Neural cell (in vitro differentiated cells): ENCODE data around the gene LIF. TPM values are rescaled to one million over a fixed set of nuclear protein-coding genes. Genes with fewer than 3 reads are reported as not detected.

Experiments
- H2AFZ ChIP-seq: fragments of 200-600, 300-800 bp; sonication (generic), shearing (Covaris generic); 2 replicates; pipeline ENCODE4 v1.6.0; 2014; ENCODE audit warnings: low read depth, mild to moderate bottlenecking, antibody characterized with exemption, low read length, moderate library complexity
- H3F3A ChIP-seq: fragments of 200-600 bp; shearing (Covaris generic); 2 replicates; pipeline ENCODE4 v1.6.1; 2016; ENCODE audit warnings: mild to moderate bottlenecking, moderate library complexity, mixed read lengths, antibody characterized with exemption, low read length; ENCODE audit not compliant: insufficient read depth, poor library complexity, severe bottlenecking
- H3K27ac ChIP-seq: fragments of 200-600, 300-800 bp; sonication (generic), shearing (Covaris generic); 2 replicates; pipeline ENCODE4 v1.5.1; 2014; ENCODE audit warnings: mild to moderate bottlenecking, low read length, moderate library complexity
- H3K27me3 ChIP-seq: fragments of 300-800, 200-600 bp; sonication (generic), shearing (Covaris generic); 2 replicates; pipeline ENCODE4 v1.6.0; 2014; ENCODE audit warnings: mild to moderate bottlenecking, low read depth, low read length, moderate library complexity; ENCODE audit not compliant: insufficient read depth
- H3K36me3 ChIP-seq: fragments of 300-800, 200-600 bp; sonication (generic), shearing (Covaris generic); 2 replicates; pipeline ENCODE4 v1.5.1; 2014; ENCODE audit warnings: mild to moderate bottlenecking, antibody characterized with exemption, low read length, moderate library complexity; ENCODE audit not compliant: insufficient read depth
- H3K4me2 ChIP-seq: fragments of 300-800, 200-600 bp; sonication (generic), shearing (Covaris generic); 2 replicates; pipeline ENCODE4 v1.6.0; 2014; ENCODE audit warnings: mild to moderate bottlenecking, low read length
- H3K4me3 ChIP-seq: fragments of 300-800, 200-600 bp; sonication (generic), shearing (Covaris generic); 2 replicates; pipeline ENCODE4 v1.5.1; 2014; ENCODE audit warnings: mild to moderate bottlenecking, low read length, moderate library complexity
- H3K79me2 ChIP-seq: fragments of 200-600 bp; shearing (Covaris generic); replicated peaks from 2 replicates; pipeline ENCODE4 v1.6.0; 2014; ENCODE audit warnings: mild to moderate bottlenecking, low read length, moderate library complexity; ENCODE audit not compliant: insufficient read depth
- H3K9ac ChIP-seq: fragments of 300-800, 200-600 bp; sonication (generic), shearing (Covaris generic); 2 replicates; pipeline ENCODE4 v1.6.1; 2016; ENCODE audit warnings: mild to moderate bottlenecking, low read length, mixed read lengths
- H3K9me2 ChIP-seq: fragments of 200-600 bp; shearing (Covaris generic); 2 replicates; pipeline ENCODE4 v1.6.1; 2016; ENCODE audit warnings: mild to moderate bottlenecking, low read length, mixed read lengths; ENCODE audit not compliant: insufficient read depth
- H3K9me3 ChIP-seq: fragments of 200-600, 300-800 bp; sonication (generic), shearing (Covaris generic); 2 replicates; pipeline ENCODE4 v1.6.1; 2016; ENCODE audit warnings: mild to moderate bottlenecking, mixed run types, low read length, moderate library complexity, mixed read lengths
- H4K20me1 ChIP-seq: fragments of 200-600 bp; shearing (Covaris generic); 2 replicates; pipeline ENCODE4 v1.6.1; 2016; ENCODE audit warnings: mild to moderate bottlenecking, mixed run types; ENCODE audit not compliant: insufficient read depth
- EP300 ChIP-seq: fragments of 450-650 bp; conservative IDR thresholded peaks from 2 replicates; pipeline ENCODE4 v1.6.1; 2014; ENCODE audit warnings: antibody characterized with exemption, mild to moderate bottlenecking, moderate library complexity; ENCODE audit not compliant: poor library complexity, severe bottlenecking
- EZH2 ChIP-seq: fragments of 200-600, 300-800 bp; shearing (Covaris generic), sonication (generic); IDR thresholded peaks from 2 replicates; pipeline ENCODE4 v1.6.1; 2014; ENCODE audit warnings: antibody characterized with exemption, low read length, borderline replicate concordance, mild to moderate bottlenecking; ENCODE audit not compliant: insufficient read depth, poor library complexity, severe bottlenecking
- MXI1 ChIP-seq: fragments of 450-650 bp; conservative IDR thresholded peaks from 2 replicates; pipeline ENCODE4 v1.6.1; 2014; ENCODE audit warnings: antibody characterized with exemption, mild to moderate bottlenecking; ENCODE audit not compliant: poor library complexity, severe bottlenecking
- POLR2AphosphoS5 ChIP-seq: IDR thresholded peaks from 2 replicates; pipeline ENCODE4 v1.6.1; 2012
- RAD21 ChIP-seq: fragments of 450-650 bp; conservative IDR thresholded peaks from 2 replicates; pipeline ENCODE4 v1.6.1; 2014; ENCODE audit warnings: antibody characterized with exemption, mild to moderate bottlenecking, moderate library complexity
- SMC3 ChIP-seq: fragments of 450-650 bp; conservative IDR thresholded peaks from 2 replicates; pipeline ENCODE4 v1.6.1; 2014; ENCODE audit warnings: antibody characterized with exemption, mild to moderate bottlenecking, moderate library complexity; ENCODE audit not compliant: poor library complexity
- TAF1 ChIP-seq: IDR thresholded peaks from 2 replicates; pipeline ENCODE4 v1.6.1; 2012; ENCODE audit warnings: low read depth
- polyA plus RNA-seq: library from polyadenylated mRNA; depleted of rRNA; stranded (reverse); fragments of >200 nt; gene quantifications from 2 replicates; pipeline ENCODE4 v1.2.3, GENCODE V29; 2014
- TF ChIP-seq, protein P1 (sequence below): fragments of 450-650 bp; IDR thresholded peaks from 2 replicates; pipeline ENCODE4 v1.5.1; 2014; ENCODE audit warnings: antibody characterized with exemption, mild to moderate bottlenecking, moderate library complexity; ENCODE audit not compliant: poor library complexity, severe bottlenecking
- TF ChIP-seq, protein P2 (sequence below): IDR thresholded peaks from 2 replicates; pipeline ENCODE4 v1.6.1; 2012; ENCODE audit warnings: borderline replicate concordance

The LIF gene
- polyA plus RNA-seq, 1 donor from 2014 or later: 0.05 TPM

DNA sequence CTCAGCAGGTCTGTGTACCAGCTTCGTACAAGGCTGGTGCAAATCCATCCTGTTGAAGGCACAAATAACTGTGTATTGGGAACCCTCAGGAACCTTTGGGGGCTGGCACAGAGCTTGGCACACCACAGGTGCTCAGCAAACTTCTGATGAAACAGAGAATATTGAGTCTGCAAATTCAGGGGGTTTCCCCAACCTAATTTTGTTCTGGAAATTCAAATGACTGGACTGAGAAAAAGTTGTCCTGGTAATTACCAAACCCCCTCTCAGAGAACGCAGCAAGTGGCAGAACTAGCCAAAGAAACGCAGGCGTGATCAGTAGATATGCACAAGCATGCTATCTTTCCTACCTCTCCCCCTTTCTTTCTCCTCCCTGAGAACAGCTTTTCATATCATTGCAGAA, 47.6 kb downstream of the LIF start:
- H3K9ac ChIP-seq: no peak overlapping the region
- no peaks in the 10 kb centered on the region for H3K9me2 ChIP-seq
- H3K27ac ChIP-seq: no peak overlapping the region
- no peak for TF ChIP-seq POLR2AphosphoS5
- TF ChIP-seq EZH2: no peak
- no peak for TF ChIP-seq TAF1
- TF ChIP-seq, protein P1, sequence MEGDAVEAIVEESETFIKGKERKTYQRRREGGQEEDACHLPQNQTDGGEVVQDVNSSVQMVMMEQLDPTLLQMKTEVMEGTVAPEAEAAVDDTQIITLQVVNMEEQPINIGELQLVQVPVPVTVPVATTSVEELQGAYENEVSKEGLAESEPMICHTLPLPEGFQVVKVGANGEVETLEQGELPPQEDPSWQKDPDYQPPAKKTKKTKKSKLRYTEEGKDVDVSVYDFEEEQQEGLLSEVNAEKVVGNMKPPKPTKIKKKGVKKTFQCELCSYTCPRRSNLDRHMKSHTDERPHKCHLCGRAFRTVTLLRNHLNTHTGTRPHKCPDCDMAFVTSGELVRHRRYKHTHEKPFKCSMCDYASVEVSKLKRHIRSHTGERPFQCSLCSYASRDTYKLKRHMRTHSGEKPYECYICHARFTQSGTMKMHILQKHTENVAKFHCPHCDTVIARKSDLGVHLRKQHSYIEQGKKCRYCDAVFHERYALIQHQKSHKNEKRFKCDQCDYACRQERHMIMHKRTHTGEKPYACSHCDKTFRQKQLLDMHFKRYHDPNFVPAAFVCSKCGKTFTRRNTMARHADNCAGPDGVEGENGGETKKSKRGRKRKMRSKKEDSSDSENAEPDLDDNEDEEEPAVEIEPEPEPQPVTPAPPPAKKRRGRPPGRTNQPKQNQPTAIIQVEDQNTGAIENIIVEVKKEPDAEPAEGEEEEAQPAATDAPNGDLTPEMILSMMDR: no peak
- no peak for TF ChIP-seq RAD21
- TF ChIP-seq MXI1: no peak
- TF ChIP-seq SMC3: no peak
- TF ChIP-seq, protein P2, sequence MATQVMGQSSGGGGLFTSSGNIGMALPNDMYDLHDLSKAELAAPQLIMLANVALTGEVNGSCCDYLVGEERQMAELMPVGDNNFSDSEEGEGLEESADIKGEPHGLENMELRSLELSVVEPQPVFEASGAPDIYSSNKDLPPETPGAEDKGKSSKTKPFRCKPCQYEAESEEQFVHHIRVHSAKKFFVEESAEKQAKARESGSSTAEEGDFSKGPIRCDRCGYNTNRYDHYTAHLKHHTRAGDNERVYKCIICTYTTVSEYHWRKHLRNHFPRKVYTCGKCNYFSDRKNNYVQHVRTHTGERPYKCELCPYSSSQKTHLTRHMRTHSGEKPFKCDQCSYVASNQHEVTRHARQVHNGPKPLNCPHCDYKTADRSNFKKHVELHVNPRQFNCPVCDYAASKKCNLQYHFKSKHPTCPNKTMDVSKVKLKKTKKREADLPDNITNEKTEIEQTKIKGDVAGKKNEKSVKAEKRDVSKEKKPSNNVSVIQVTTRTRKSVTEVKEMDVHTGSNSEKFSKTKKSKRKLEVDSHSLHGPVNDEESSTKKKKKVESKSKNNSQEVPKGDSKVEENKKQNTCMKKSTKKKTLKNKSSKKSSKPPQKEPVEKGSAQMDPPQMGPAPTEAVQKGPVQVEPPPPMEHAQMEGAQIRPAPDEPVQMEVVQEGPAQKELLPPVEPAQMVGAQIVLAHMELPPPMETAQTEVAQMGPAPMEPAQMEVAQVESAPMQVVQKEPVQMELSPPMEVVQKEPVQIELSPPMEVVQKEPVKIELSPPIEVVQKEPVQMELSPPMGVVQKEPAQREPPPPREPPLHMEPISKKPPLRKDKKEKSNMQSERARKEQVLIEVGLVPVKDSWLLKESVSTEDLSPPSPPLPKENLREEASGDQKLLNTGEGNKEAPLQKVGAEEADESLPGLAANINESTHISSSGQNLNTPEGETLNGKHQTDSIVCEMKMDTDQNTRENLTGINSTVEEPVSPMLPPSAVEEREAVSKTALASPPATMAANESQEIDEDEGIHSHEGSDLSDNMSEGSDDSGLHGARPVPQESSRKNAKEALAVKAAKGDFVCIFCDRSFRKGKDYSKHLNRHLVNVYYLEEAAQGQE: no peak
- TF ChIP-seq EP300: no peak
- no peak overlapping the region for H3K4me3 ChIP-seq
- no peak overlapping the region for H2AFZ ChIP-seq
- no peaks in the 10 kb centered on the region for H3K36me3 ChIP-seq
- H3F3A ChIP-seq: no peaks in the 10 kb centered on the region
- no peaks in the 10 kb centered on the region for H3K9me3 ChIP-seq
- no peaks in the 10 kb centered on the region for H4K20me1 ChIP-seq
- H3K79me2 ChIP-seq: no peaks in the 10 kb centered on the region
- H3K4me2 ChIP-seq: no peak overlapping the region
- no peaks in the 10 kb centered on the region for H3K27me3 ChIP-seq

DNA sequence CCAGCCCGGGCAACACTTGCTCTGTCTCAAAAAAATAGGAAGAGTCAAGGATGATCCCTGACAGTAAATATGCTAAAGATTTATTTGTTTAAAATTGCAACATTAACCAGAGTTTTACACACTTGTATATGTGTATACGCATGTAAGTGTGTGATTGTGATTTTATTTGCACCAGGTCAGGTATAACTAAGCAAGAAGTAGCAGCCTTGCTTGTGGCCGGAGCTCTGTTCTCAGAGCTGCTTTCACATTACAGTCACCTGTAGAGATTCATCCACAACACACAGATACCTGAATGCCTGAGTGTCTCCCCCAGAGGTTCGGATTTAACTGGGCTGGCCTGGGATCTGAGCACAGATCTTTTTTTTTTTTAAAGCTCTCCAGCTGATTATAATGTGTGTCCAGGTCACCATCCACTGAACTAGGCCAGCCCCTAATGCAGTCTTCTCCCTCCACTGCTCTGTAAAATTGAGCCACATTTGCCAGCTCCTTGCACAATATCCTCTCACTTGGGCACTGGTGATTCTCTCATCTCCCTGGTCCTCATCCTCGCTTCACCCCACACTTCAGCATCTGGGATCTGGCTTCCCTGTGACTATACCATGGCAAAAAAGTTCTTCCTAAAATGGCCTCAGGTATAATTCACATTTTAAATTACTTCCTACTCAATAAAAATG, 48.3 kb downstream of the LIF start:
- H3K27me3 ChIP-seq: no peaks in the 10 kb centered on the region
- H3K36me3 ChIP-seq: no peaks in the 10 kb centered on the region
- H4K20me1 ChIP-seq: no peaks in the 10 kb centered on the region
- no peak overlapping the region for H3K4me2 ChIP-seq
- no peaks in the 10 kb centered on the region for H3K9me3 ChIP-seq
- no peaks in the 10 kb centered on the region for H3K9me2 ChIP-seq
- TF ChIP-seq POLR2AphosphoS5: no peak
- no peak for TF ChIP-seq SMC3
- TF ChIP-seq TAF1: no peak
- no peak for TF ChIP-seq EZH2
- TF ChIP-seq, protein P1: no peak
- no peak for TF ChIP-seq RAD21
- TF ChIP-seq, protein P2: no peak
- no peak for TF ChIP-seq EP300
- TF ChIP-seq MXI1: no peak
- H3K79me2 ChIP-seq: no peaks in the 10 kb centered on the region
- no peak overlapping the region for H3K4me3 ChIP-seq
- no peak overlapping the region for H2AFZ ChIP-seq
- no peak overlapping the region for H3K27ac ChIP-seq
- H3F3A ChIP-seq: no peaks in the 10 kb centered on the region
- no peak overlapping the region for H3K9ac ChIP-seq
